Activated T-helper 2 cell treated with anti-CD3 and anti-CD28 coated beads, Interferon-gamma antibody, Interleukin-2, Interleukin-4, amounts not matched to agents 10 μg/mL and 5 μg/mL and 100 μg/mL, durations not matched to agents 14 hours and 24 hours and 36 hours (primary cell): Measurements from ENCODE around the gene RNASEH1. TPM values are rescaled to one million over a fixed set of nuclear protein-coding genes. Genes with fewer than 3 reads are reported as not detected.
A peak's percentile ranks its signal among the peaks of the same experiment; 100 is the strongest.

ENCODE experiments used
- DNase-seq: peaks from one replicate; pipeline ENCODE4 v3.0.0; 2021; ENCODE audit warnings: low spot score
- H3K27ac Mint-ChIP-seq: one replicate; pipeline ENCODE4 v1.8.0; 2021; ENCODE audit warnings: mixed read lengths
- H3K27me3 Mint-ChIP-seq: one replicate; pipeline ENCODE4 v1.8.0; 2021; ENCODE audit warnings: low read depth, mixed read lengths
- H3K36me3 Mint-ChIP-seq: one replicate; pipeline ENCODE4 v1.8.0; 2021; ENCODE audit warnings: low read depth, mixed read lengths
- H3K4me1 Mint-ChIP-seq: one replicate; pipeline ENCODE4 v1.8.0; 2021; ENCODE audit warnings: low read depth, mixed read lengths
- H3K4me3 Mint-ChIP-seq: one replicate; pipeline ENCODE4 v1.8.0; 2021; ENCODE audit warnings: low read depth, mild to moderate bottlenecking, moderate library complexity, mixed read lengths
- H3K9me3 Mint-ChIP-seq: one replicate; pipeline ENCODE4 v1.8.0; 2021; ENCODE audit warnings: mixed read lengths
- intact Hi-C: fragments of 100-400 bp; cut with micrococcal nuclease; formaldehyde crosslinking; loops from one replicate; pipeline ENCODE4 v1.15.1; 2023
- total RNA-seq: library from RNA; stranded (reverse); gene quantifications from 2 replicates; pipeline ENCODE4 v1.2.3, GENCODE V29; 2022

Gene RNASEH1
- total RNA-seq, 1 donor from 2014 or later, result 30.3 TPM

DNA sequence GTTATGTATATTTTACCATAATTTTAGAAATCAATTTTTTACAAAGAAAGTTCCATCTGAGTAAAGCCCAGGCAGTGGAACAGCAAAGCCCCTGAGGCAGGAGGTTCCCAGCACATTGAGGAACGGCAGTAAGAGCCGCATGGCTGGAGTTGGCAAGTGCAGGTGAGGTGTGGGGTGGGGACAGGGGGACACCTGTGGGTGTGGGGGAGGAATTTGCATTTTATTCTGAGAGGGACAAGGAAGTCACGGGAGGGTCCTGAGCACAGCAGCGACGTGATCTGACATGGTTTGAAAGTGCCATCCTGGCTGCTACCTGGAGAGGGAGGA is 22.7 kb downstream of the RNASEH1 start:
- intact Hi-C loops, result no loop called here
- Mint-ChIP-seq H3K36me3 (peaks cover 10% of the 10 kb centered on the region), H3K4me1 (peaks cover 1% of the 10 kb centered on the region), H3K4me3 (no peak overlapping the region), H3K27me3 (no peaks in the 10 kb centered on the region), H3K9me3 (no peaks in the 10 kb centered on the region), H3K27ac (peak overlapping the region; percentile 69)
- DNase-seq, result no peak

DNA sequence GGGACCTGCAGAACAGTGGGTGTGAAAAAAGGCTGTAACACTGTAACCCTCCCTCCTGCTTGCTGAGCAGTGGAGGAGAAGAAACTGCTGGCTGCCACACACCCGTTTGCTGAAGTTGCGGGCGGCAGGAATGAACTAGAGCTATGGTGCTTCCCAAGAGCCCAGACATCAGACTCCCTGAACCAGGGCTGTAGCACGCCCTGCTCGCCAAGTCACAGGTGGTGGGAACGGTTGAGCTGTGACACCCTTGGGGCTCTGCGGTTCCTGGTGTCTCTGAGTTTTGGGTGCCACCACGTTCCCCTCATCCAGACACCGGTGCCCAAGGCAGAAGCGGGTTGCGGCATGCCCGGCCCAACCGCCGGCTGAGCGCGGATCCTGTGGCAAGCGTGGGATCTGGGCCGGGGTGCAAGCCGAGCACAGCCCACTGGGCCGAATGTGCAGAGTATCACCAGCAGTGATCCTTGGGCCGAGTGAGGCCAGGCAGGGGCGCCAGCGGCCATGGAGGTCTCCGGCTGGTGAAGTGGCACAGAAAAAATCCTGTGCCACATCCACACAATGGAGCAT is 23.8 kb downstream of the RNASEH1 start:
- Mint-ChIP-seq H3K4me3 (no peak overlapping the region), H3K9me3 (no peaks in the 10 kb centered on the region), H3K36me3 (peaks cover 4% of the 10 kb centered on the region), H3K27me3 (no peaks in the 10 kb centered on the region), H3K27ac (no peak overlapping the region), H3K4me1 (peaks cover 1% of the 10 kb centered on the region)
- intact Hi-C loops, result no loop called here
- DNase-seq, result no peak

- H3K27ac Mint-ChIP-seq, result no peak overlapping the region
- no peaks in the 10 kb centered on the region for H3K36me3 Mint-ChIP-seq
- no peak for DNase-seq
- intact Hi-C loops, result no loop called here
- no peaks in the 10 kb centered on the region for H3K9me3 Mint-ChIP-seq
- peaks cover 1% of the 10 kb centered on the region for H3K4me1 Mint-ChIP-seq
- H3K27me3 Mint-ChIP-seq, result no peaks in the 10 kb centered on the region
- no peak overlapping the region for H3K4me3 Mint-ChIP-seq
Observed at GRCh38 chr2:3533836-3534235, 24.3 kb downstream of the RNASEH1 start.

DNA sequence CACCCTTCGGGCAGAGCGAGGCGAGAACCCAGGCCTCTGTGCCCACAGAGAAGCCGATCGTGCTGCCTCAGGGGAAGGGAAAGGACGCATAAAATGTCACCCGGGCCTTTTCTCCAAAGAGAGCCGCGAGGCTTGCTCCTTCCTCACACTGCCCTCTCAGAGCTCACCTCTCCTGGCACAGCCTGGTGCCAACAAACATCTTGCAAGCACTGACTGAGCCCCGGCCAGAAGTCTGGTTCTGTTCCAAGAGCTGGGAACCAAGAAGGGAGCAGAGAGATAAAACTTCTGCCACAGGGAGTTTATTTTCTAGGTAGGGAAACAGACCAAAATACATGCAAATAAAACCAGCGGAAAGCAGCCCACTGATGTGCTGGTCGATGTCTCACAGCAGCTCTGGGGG is 25.2 kb downstream of the RNASEH1 start:
- Mint-ChIP-seq H3K9me3 (no peaks in the 10 kb centered on the region), H3K27me3 (no peaks in the 10 kb centered on the region), H3K36me3 (no peaks in the 10 kb centered on the region), H3K4me1 (peaks cover 1% of the 10 kb centered on the region), H3K4me3 (no peak overlapping the region), H3K27ac (no peak overlapping the region)
- intact Hi-C loops, result no loop called here
- DNase-seq, result no peak

- H3K9me3 Mint-ChIP-seq, result no peaks in the 10 kb centered on the region
- no peaks in the 10 kb centered on the region for H3K36me3 Mint-ChIP-seq
- DNase-seq, result no peak
- intact Hi-C loops, result no loop called here
- H3K4me3 Mint-ChIP-seq, result no peak overlapping the region
- no peak overlapping the region for H3K27ac Mint-ChIP-seq
- H3K27me3 Mint-ChIP-seq, result no peaks in the 10 kb centered on the region
- H3K4me1 Mint-ChIP-seq, result no peaks in the 10 kb centered on the region
Observed at GRCh38 chr2:3529316-3530025, 28.7 kb downstream of the RNASEH1 start.

GRCh38 chr2:3527886-3528785 is 30.0 kb downstream of the RNASEH1 start:
- no peaks in the 10 kb centered on the region for H3K9me3 Mint-ChIP-seq

DNA sequence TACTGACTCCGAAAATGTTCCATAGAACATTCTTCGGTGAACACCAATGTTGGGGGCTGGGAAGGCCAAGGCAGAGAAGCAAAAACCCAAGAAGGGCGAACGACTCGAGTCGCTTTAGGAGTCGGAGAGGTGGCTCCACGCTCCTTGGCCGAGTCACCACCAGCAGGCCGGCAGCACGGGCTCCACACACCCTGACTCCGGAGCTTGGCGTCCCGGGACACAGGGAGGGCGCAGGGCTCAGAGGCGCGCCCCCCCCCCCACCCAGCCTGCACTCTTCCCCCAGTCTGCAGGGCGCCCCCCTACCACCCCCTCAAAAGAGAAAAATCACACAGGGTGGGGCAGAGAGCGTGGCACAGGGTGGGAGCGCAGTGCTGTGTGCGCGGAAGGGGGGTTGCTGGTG is 31.3 kb downstream of the RNASEH1 start:
- no peaks in the 10 kb centered on the region for H3K36me3 Mint-ChIP-seq
- no peak for DNase-seq
- intact Hi-C loops, result no loop called here
- H3K4me1 Mint-ChIP-seq, result peaks cover under 1% of the 10 kb centered on the region
- no peaks in the 10 kb centered on the region for H3K9me3 Mint-ChIP-seq
- H3K27ac Mint-ChIP-seq, result no peak overlapping the region
- H3K4me3 Mint-ChIP-seq, result no peak overlapping the region
- no peaks in the 10 kb centered on the region for H3K27me3 Mint-ChIP-seq

More at GRCh38 chr2:3527886-3528785, 30.0 kb downstream of the RNASEH1 start:
- Mint-ChIP-seq H3K36me3 (no peaks in the 10 kb centered on the region), H3K27ac (no peak overlapping the region), H3K4me3 (no peak overlapping the region), H3K4me1 (no peaks in the 10 kb centered on the region), H3K27me3 (no peaks in the 10 kb centered on the region)
- intact Hi-C loops, result no loop called here
- no peak for DNase-seq

DNA sequence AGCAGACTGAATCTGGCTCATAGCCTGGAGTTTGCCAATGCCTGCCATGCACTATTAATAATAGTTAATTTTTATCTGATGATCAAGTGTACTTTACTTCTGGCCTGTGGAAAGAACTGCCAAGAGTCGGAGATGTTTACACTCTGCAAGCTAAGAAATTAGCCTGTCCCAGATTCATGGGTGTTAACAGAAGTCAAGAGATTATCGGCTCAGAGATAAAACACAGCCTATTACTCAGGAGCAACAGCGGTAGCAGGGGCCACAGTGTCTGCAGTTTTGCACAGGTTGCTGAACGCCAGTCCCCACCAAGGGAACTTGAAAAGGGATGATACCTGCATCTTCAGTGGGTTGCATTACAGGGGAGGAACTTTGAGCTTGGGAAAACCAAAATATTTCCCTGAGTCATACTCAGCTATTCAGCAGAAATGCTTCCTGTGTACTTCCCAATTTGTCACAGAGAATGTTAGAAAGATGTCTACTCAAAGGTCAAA is 34.5 kb downstream of the RNASEH1 start:
- Mint-ChIP-seq H3K36me3 (no peaks in the 10 kb centered on the region), H3K4me3 (no peak overlapping the region), H3K4me1 (peaks cover 19% of the 10 kb centered on the region), H3K27ac (no peak overlapping the region), H3K27me3 (no peaks in the 10 kb centered on the region), H3K9me3 (no peaks in the 10 kb centered on the region)
- intact Hi-C loops, result no loop called here
- DNase-seq, result no peak

DNA sequence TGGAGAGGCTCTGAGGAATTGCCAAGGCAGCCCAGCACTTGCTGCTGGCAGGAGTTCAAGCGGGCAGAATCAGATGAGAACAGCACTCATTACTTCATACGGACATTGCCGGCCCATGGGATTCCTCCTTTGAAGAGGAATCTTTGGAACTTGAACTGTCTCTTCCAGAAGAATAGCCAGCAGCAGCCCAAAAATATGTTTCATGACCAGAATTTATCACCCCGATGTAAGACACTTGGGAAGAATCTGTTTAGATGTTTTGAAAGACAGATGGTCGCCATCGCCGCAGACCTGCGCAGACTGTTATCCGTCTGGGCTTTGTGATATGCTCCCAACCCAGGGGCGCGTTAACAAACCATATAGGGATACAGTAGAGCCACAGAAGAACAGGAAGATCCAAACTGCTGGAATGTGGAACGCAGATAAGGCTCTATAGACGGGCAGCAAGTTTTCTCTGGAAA is 35.1 kb downstream of the RNASEH1 start:
- H3K4me3 Mint-ChIP-seq, result no peak overlapping the region
- no peaks in the 10 kb centered on the region for H3K9me3 Mint-ChIP-seq
- no peaks in the 10 kb centered on the region for H3K27me3 Mint-ChIP-seq
- H3K36me3 Mint-ChIP-seq, result no peaks in the 10 kb centered on the region
- peaks cover 22% of the 10 kb centered on the region for H3K4me1 Mint-ChIP-seq
- H3K27ac Mint-ChIP-seq, result no peak overlapping the region
- DNase-seq, result no peak
- intact Hi-C loops, result no loop called here

GRCh38 chr2:3520591-3520990 is 37.5 kb downstream of the RNASEH1 start:
- intact Hi-C loops, result no loop called here
- H3K36me3 Mint-ChIP-seq, result peaks cover 14% of the 10 kb centered on the region
- no peak for DNase-seq
- H3K9me3 Mint-ChIP-seq, result peaks cover 3% of the 10 kb centered on the region
- peaks cover 25% of the 10 kb centered on the region for H3K4me1 Mint-ChIP-seq
- H3K27me3 Mint-ChIP-seq, result no peaks in the 10 kb centered on the region
- peak overlapping the region; percentile 91 for H3K4me3 Mint-ChIP-seq
- H3K27ac Mint-ChIP-seq, result peak overlapping the region; percentile 81

DNA sequence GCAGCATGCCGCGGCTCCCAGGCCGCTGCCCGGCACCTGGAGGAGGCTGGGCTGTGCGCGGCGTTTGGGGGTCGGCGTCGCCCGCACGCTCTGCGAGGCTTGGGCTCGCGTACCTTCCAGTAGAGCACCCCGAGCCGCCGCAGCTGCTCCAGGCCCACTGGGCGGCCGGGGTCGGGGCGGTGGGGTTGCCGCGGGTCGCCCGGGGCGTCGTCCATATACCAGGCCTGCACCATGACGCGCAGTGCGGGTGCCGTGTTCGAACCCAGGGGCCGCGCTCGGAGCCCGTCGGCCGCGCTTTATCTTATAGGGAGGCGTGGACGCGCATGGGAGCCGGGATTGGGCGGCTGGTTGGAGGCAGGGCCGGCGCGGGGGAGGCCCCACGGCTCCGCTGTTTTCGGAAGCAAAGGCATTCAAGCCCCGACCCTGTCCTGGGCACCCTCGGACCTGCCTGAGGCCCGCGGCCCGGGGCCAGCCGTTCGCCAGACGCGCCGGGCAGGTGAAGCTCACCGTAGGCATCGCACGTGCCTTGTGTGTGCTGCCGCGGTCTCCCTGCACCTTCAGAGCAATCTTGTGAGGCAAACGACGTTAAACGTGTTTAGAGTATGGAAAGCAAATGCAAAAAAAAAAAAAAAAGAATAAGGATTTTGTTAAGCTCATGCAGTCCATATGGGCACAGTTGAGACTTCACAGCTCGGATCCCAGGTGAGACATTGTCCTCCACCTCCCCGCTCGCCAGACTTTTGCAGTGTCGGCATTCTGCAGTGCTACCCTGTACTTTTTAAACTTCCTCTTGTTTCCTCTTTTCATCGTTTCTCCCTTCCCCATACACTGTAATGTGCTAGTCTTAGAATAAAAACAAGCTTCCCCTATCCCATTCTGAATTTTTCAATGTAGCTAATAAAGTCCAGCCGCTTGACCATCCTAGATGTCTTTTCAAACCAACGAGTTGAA is 38.6 kb downstream of the RNASEH1 start, which contains the start of gene ADI1:
TSS of gene ADI1 (minus strand) at position 277 of the 951 bp plus-strand sequence. CDS start at position 233, 44 bp downstream.
- Mint-ChIP-seq H3K4me1 (peaks cover 25% of the 10 kb centered on the region), H3K9me3 (peaks cover 7% of the 10 kb centered on the region), H3K27me3 (no peaks in the 10 kb centered on the region), H3K27ac (peak within 1 kb of the TSS; percentile 81), H3K4me3 (peak within 1 kb of the TSS; percentile 91), H3K36me3 (peaks cover 20% of the 10 kb centered on the region)
- intact Hi-C loops, result loop anchor here (1.0 to 5.0 kb wide), 4 partner anchors 39 to 297 kb away; partner anchors contain the start of genes EIPR1, RNASEH1 and RPS7
- peak; percentile 79 for DNase-seq
